ENCODE results near the gene COL26A1.

DNA sequence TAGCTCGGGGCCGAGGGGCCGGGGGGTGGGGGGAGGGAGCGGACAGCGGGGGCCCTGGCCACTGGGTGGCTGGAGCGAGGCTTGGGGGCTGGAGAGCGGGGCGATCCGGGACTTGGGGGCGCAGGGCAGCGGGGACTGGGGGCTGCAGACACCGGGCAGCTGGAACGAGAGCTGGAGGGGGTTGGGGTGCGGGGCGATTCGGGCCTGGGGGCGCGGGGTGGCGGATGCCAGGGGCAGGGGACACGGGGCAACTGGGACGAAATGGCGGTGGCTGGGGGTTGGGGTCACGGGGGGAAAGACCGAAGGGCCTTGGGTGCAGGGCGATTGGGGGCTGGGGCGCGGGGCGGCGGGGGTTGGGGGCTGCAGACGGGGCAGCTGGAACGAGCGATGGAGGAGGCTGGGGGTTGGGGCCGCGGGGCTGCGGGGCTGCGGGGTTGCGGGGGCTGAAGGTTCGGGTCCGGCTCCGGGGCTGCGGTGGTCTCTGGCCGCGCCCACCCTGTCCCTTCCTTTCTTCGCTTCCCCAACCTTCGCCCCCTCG is 590 bp downstream of the COL26A1 start:
- TF ChIP-seq, protein P1, sequence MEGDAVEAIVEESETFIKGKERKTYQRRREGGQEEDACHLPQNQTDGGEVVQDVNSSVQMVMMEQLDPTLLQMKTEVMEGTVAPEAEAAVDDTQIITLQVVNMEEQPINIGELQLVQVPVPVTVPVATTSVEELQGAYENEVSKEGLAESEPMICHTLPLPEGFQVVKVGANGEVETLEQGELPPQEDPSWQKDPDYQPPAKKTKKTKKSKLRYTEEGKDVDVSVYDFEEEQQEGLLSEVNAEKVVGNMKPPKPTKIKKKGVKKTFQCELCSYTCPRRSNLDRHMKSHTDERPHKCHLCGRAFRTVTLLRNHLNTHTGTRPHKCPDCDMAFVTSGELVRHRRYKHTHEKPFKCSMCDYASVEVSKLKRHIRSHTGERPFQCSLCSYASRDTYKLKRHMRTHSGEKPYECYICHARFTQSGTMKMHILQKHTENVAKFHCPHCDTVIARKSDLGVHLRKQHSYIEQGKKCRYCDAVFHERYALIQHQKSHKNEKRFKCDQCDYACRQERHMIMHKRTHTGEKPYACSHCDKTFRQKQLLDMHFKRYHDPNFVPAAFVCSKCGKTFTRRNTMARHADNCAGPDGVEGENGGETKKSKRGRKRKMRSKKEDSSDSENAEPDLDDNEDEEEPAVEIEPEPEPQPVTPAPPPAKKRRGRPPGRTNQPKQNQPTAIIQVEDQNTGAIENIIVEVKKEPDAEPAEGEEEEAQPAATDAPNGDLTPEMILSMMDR (IDR thresholded peaks at IDR 0.05) = no peak
- TF ChIP-seq POLR2A (IDR thresholded peaks at IDR 0.05) (no peak), EP300 (IDR thresholded peaks at IDR 0.05) (no peak)
